Stomach (tissue), 9 donors: ENCODE data around the gene FAM20C. TPM values are rescaled to one million over a fixed set of nuclear protein-coding genes. Genes with fewer than 3 reads are reported as not detected.

Experiments
- DNase-seq, 2 donors: peaks; one replicate each; pipeline versions ENCODE4 v3.0.0 to v3.0.0-alpha.2; 2013 to 2019
- H3K27ac ChIP-seq, 5 donors: fragments of 200-600 bp in 4 of 5; sonication (generic) in 4 of 5; one replicate each; pipeline ENCODE4 v1.5.1; 2013 to 2019; ENCODE audit warnings: mild to moderate bottlenecking in 1 of 5, moderate library complexity in 1 of 5
- H3K27me3 ChIP-seq, 3 donors: fragments of 200-600 bp; sonication (generic); one replicate each; pipeline ENCODE4 v1.5.1; 2017 to 2019; ENCODE audit warnings: mixed run types in 1 of 3
- H3K36me3 ChIP-seq, 4 donors: fragments of 200-600 bp; sonication (generic); 1 replicate in 3 of 4; 2 replicates in 1 of 4; pipeline ENCODE4 v1.5.1; 2016 to 2019
- H3K4me1 ChIP-seq, 4 donors: fragments of 200-600 bp; sonication (generic); one replicate each; pipeline ENCODE4 v1.5.1; 2016 to 2019
- H3K4me3 ChIP-seq, 4 donors: fragments of 200-600 bp; sonication (generic) in 3 of 4; one replicate each; pipeline ENCODE4 v1.5.1; 2016 to 2019; ENCODE audit warnings: mild to moderate bottlenecking in 1 of 4
- H3K9me3 ChIP-seq, 4 donors: fragments of 200-600 bp; sonication (generic); one replicate each; pipeline ENCODE4 v1.5.1; 2016 to 2019
- CTCF ChIP-seq, 7 experiments: fragments of 450-650 bp in 4 of 7; fragments of 200-600 bp in 3 of 7; sonication (generic) in 3 of 7; IDR thresholded peaks; one replicate each; pipeline ENCODE4 v1.5.1; 2016 to 2019; ENCODE audit warnings: antibody characterized with exemption in 7 of 7, control low read depth in 2 of 7, mild to moderate bottlenecking in 1 of 7
- EP300 ChIP-seq: sonication (generic); formaldehyde crosslinking; IDR thresholded peaks from one replicate; pipeline ENCODE4 v1.6.1; 2017; ENCODE audit warnings: antibody characterized with exemption
- POLR2A ChIP-seq, 4 donors: fragments of 450-650 bp; IDR thresholded peaks; one replicate each; pipeline ENCODE4 v1.6.1; 2016; ENCODE audit warnings: antibody characterized with exemption in 4 of 4, control low read depth in 2 of 4, mild to moderate bottlenecking in 1 of 4, moderate library complexity in 1 of 4
- POLR2AphosphoS5 ChIP-seq, 3 donors: sonication (generic); formaldehyde crosslinking; IDR thresholded peaks; one replicate each; pipeline ENCODE4 v1.6.1; 2016; ENCODE audit warnings: antibody characterized with exemption in 3 of 3
- WGBS, 5 donors: extraction: QIAGEN DNeasy Blood & Tissue Kit in 3 of 5; methylation state at CpG; one replicate each; pipeline versions ENCODE4 v1.1.5 to v1.1.7; 2013 to 2018; 5-methylcytosine and 5-hydroxymethylcytosine counted together
- intact Hi-C: fragments of 100-400 bp; cut with DNase I; formaldehyde crosslinking; loops from one replicate; pipeline ENCODE4 v1.15.1; 2023; ENCODE audit warnings: low total_unique reads
- polyA plus RNA-seq, 3 donors: library from polyadenylated mRNA; stranded (reverse); fragments of 200-250 nt; gene quantifications; one replicate each; pipeline ENCODE4 v1.2.3, GENCODE V29; 2013
- total RNA-seq, 5 donors: library from RNA; depleted of rRNA; stranded (reverse); fragments of >200 nt; gene quantifications; one replicate each; pipeline versions ENCODE4 v1.1.0 to v1.2.3, GENCODE V29; 2014 to 2016
- donor health status: healthy with polysubstance abuse.
- donor health status: Bipolar disorder and iron deficiency.
- donor health status: healthy.

Gene FAM20C
- total and polyA plus RNA-seq, 8 donors = 19.1 to 89.8 (median 34.5) TPM

- Histone ChIP-seq H3K27ac (no peak overlapping the region), H3K27me3 (peaks cover 0 to 17% (median 0%) of the 10 kb centered on the region in 3 donors), H3K36me3 (peaks cover 62 to 68% (median 66%) of the 10 kb centered on the region in 4 donors), H3K4me3 (peak overlapping the region in 2 of 4 donors; percentile 7 to 96), H3K9me3 (no peaks in the 10 kb centered on the region), H3K4me1 (peaks cover 36 to 79% (median 57%) of the 10 kb centered on the region in 4 donors)
- DNase-seq = no peak
- TF ChIP-seq CTCF (IDR thresholded peaks at IDR 0.05) (no peak), POLR2A (IDR thresholded peaks at IDR 0.05) (no peak), EP300 (no peak)
- intact Hi-C loops = no loop called here
- WGBS, 5 donors = 62 to 76% (median 73%) methylated on average over 13 of the region's 13 CpGs
These were observed 4.5 kb downstream of the FAM20C start for GRCh38 chr7:196778-197321.

GRCh38 chr7:197413-198335 is 5.3 kb downstream of the FAM20C start:
- WGBS, 5 donors = 68 to 84% (median 76%) methylated on average over 13 to 22 of the region's 22 CpGs
- H3K9me3 ChIP-seq = no peaks in the 10 kb centered on the region
- peaks cover 63 to 77% (median 70%) of the 10 kb centered on the region in 4 donors for H3K36me3 ChIP-seq
- no peak overlapping the region for H3K27ac ChIP-seq
- TF ChIP-seq CTCF (IDR thresholded peaks at IDR 0.05) = no peak
- TF ChIP-seq POLR2AphosphoS5 (IDR thresholded peaks at IDR 0.05) = no peak
- TF ChIP-seq EP300 = no peak
- TF ChIP-seq POLR2A (IDR thresholded peaks at IDR 0.05) = no peak
- H3K4me1 ChIP-seq = peaks cover 36 to 76% (median 55%) of the 10 kb centered on the region in 4 donors
- no peak for DNase-seq
- peak overlapping the region in 1 of 4 donors; percentile 7 for H3K4me3 ChIP-seq
- intact Hi-C loops = no loop called here
- peaks cover 0 to 9% (median 0%) of the 10 kb centered on the region in 3 donors for H3K27me3 ChIP-seq

GRCh38 chr7:199483-200249 is 7.3 kb downstream of the FAM20C start:
- DNase-seq = no peak
- H3K36me3 ChIP-seq = peaks cover 70 to 96% (median 90%) of the 10 kb centered on the region in 4 donors
- intact Hi-C loops = no loop called here

More at GRCh38 chr7:199483-200249, 7.3 kb downstream of the FAM20C start:
- 74 to 78% (median 76%) methylated on average over 17 of the region's 17 CpGs for WGBS, 5 donors
- Histone ChIP-seq H3K9me3 (no peaks in the 10 kb centered on the region), H3K27ac (no peak overlapping the region), H3K4me3 (no peak overlapping the region), H3K4me1 (peaks cover 28 to 65% (median 45%) of the 10 kb centered on the region in 4 donors), H3K27me3 (no peaks in the 10 kb centered on the region)
- TF ChIP-seq POLR2AphosphoS5 (IDR thresholded peaks at IDR 0.05) (no peak), CTCF (IDR thresholded peaks at IDR 0.05) (no peak), POLR2A (IDR thresholded peaks at IDR 0.05) (no peak), EP300 (no peak)
